Testis (tissue), 2 donors: ENCODE results near the gene EXOC7.

ENCODE experiments used
- CTCF ChIP-seq, 3 experiments: fragments of 450-650 bp in 2 of 3; fragments of 200-600 bp in 1 of 3; sonication (generic) in 1 of 3; IDR thresholded peaks; one replicate each; pipeline ENCODE4 v1.5.1; 2016 to 2019; ENCODE audit warnings: antibody characterized with exemption in 3 of 3, mild to moderate bottlenecking in 2 of 3, moderate library complexity in 1 of 3
- POLR2A ChIP-seq: fragments of 450-650 bp; IDR thresholded peaks from one replicate; pipeline ENCODE4 v1.6.1; 2017; ENCODE audit warnings: antibody characterized with exemption, mild to moderate bottlenecking, moderate library complexity

- no peak for TF ChIP-seq POLR2A
- TF ChIP-seq CTCF (IDR thresholded peaks at IDR 0.05), result no peak
Observed at GRCh38 chr17:76077584-76078110, 25.9 kb downstream of the EXOC7 start.
